Left lobe of liver (tissue), 2 donors: ENCODE data around the gene FAM228B. TPM values are rescaled to one million over a fixed set of nuclear protein-coding genes. Genes with fewer than 3 reads are reported as not detected.

Source experiments
- ATAC-seq: fragments of 200-7000 bp; cut with Tn5 transposase; one replicate; pipeline ENCODE4 v1.9.1; 2020; ENCODE audit warnings: mild to moderate bottlenecking, moderate library complexity
- DNase-seq: peaks from one replicate; pipeline ENCODE4 v3.0.0-alpha.2; 2020; ENCODE audit warnings: low spot score
- total RNA-seq: library from RNA; stranded (reverse); gene quantifications from one replicate; pipeline ENCODE4 v1.2.1, GENCODE V29; 2021
- donor health status: DM: no; HTN: no; CAD: no; lungs with moderate emphysema.
- donor health status: DM: no; HTN: yes; CAD: no.

Gene FAM228B
- total RNA-seq, 1 donor from 2014 or later = 2.6 TPM

GRCh38 chr2:24200799-24201198 lies 77.5 kb downstream of the FAM228B start:
- no peak for ATAC-seq
- no peak for DNase-seq

GRCh38 chr2:24203029-24203786 lies 79.9 kb downstream of the FAM228B start:
- ATAC-seq (no peak), DNase-seq (no peak)

- ATAC-seq = no peak
Measured at GRCh38 chr2:24203787-24204150, 80.5 kb downstream of the FAM228B start.

DNA sequence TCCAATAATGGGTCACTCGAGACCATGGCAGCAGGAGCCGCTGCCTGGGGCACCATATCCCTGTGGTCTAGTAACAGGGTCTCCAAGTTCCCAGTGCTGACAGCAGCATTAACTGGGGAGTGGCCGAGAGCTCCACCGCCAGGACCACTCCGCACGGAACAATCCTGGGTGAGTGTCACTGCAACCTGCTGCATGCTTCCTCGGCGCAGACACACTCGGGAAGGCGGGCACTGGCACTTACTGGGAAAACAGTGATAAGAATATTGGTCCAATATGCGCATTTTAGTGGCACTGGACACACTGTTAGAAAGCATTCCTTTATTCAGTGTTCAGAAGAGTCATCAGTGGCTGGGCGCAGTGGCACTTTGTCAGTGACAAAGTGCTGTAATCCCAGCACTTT lies 81.2 kb downstream of the FAM228B start:
- ATAC-seq = no peak
- no peak for DNase-seq

More at GRCh38 chr2:24203787-24204150, 80.5 kb downstream of the FAM228B start:
- no peak for DNase-seq

DNA sequence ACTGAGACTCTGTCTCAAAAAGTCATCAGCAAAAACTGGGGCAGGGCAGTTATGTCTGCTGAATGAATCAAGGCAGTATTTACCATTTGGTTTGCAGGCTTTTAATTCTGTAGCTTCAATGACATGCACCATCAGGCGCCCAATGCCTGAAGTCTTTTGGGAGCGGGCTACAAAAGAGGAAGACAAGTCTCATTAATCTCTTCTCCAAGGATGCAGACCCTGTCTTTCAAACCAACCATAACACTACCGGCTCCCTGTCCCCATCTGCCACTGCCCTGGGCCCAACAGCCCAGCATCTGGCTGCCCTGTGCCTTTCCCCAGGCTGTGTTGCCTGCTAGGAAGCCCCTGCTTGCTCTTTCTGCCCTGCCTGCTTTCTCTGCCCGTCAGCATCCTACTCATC lies 81.9 kb downstream of the FAM228B start:
- ATAC-seq = no peak
- no peak for DNase-seq

- DNase-seq (no peak), ATAC-seq (no peak)
Measured at GRCh38 chr2:24206242-24206641, 83.0 kb downstream of the FAM228B start.

- no peak for ATAC-seq
- DNase-seq = no peak
Measured at GRCh38 chr2:24206714-24207113, 83.4 kb downstream of the FAM228B start.

- no peak for DNase-seq
- ATAC-seq = no peak
Measured at GRCh38 chr2:24207359-24207758, 84.1 kb downstream of the FAM228B start.

GRCh38 chr2:24208490-24208889 lies 85.2 kb downstream of the FAM228B start:
- DNase-seq (no peak), ATAC-seq (no peak)

DNA sequence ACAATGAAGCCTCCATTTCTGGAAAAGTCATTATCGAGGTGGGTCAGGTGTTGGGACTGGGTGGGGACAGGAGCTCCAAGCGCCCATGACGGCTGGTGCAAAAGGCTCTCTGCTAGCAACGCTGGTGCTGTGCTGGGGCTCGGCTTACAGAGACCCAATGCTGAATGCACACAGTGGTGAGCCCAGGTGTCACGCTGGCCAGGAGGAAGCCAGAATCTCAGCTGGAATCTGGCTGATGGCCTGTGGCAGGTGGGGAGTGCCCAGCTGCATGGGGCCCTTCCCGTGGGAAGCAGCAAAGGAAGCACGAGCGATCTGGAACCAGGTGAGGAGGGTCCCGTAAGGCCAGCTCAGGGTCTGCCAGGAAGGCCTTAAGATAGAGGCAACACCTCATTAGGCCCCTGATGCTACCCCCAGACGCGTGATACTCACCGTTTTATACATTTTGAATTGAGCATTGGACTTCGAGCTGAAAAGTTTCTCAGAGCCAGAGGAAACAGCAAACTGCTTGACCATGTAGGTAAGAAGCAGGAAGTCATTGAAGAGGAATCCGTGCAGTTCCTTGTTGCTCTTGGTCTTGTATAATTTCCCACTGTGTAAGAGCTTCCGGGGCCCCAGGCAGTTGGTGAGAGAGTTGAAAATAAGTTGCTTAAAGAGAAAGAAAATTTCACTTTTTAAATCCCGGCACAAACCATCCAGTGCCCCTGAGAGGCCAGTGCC lies 86.3 kb downstream of the FAM228B start:
- ATAC-seq (no peak), DNase-seq (no peak)

DNA sequence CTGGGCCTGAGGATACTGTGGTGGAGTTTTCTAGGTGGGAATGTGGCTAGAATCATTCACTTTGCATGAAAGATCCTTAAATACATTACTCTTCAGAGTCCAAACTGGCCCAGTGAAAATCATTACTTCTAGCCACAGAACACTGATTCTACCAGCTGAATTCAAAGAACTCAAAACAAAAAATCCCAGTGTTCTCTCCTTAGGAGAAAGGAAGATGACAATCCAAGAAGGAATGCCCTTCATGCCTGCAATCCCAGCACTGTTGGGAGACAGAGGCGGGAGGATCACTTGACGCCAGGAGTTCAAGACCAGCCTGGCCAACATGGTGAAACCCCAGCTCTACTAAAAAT lies 86.8 kb downstream of the FAM228B start:
- ATAC-seq = no peak
- DNase-seq = no peak

DNA sequence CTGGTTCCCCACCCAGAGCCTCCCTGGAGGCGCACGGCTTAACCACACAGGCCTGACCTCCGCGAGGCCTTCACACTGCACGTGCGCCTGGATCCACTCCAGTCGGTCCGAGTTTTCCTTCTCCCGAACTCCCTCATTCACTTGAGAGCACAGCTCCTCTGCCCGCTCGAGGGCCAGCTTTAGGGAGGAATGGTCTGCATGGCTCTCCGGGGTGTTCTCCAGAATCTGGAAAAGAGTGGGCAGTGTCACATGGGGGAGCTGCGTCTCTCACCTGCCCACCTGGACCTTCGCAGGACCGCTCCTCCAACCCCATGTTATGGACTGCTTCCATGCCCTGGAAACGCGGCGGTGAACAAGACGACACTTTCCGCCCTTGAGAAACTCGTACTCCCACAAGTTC lies 87.5 kb downstream of the FAM228B start:
- ATAC-seq (no peak), DNase-seq (no peak)

- no peak for DNase-seq
- no peak for ATAC-seq
Measured at GRCh38 chr2:24211408-24211807, 88.1 kb downstream of the FAM228B start.

DNA sequence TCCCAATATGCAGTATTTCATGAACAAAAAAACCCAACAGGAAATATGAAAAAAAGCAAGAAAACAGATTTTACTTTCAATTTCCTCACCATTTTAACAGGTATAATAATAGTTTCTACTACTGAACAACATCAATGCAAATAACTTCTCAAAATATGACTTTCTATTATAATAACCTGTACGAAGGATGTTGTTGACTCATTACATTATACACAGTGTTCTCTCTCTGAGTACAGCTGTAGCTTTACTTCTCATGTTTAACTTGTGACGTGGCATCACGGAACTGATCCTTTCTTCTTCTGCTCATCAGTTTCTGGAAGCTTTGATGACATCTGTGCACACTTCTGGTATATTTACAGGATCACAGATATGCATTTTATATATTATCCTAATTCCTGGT lies 91.6 kb downstream of the FAM228B start:
- ATAC-seq = no peak
- DNase-seq = no peak

Other genes starting within 250 kb of the FAM228B start
- gene ATAD2B, start 196.3 kb upstream of the FAM228B start, total RNA-seq = 11.1 TPM
- gene UBXN2A, start 183.0 kb upstream of the FAM228B start, total RNA-seq = 6.1 TPM
- gene MFSD2B, start 113.4 kb upstream of the FAM228B start, total RNA-seq = not detected
- 6.8 TPM for gene WDCP, start 76.1 kb upstream of the FAM228B start, total RNA-seq
- gene FKBP1B, start 73.7 kb upstream of the FAM228B start, total RNA-seq = 9.5 TPM
- 28.1 TPM for gene SF3B6, start 47.1 kb upstream of the FAM228B start, total RNA-seq
- gene TP53I3, start 38.6 kb upstream of the FAM228B start, total RNA-seq = 8.0 TPM
- gene PFN4, start 135 bp upstream of the FAM228B start, total RNA-seq = 0.45 TPM
- gene FAM228A, start 51.6 kb downstream of the FAM228B start, total RNA-seq = 0.20 TPM
- 21.7 TPM for gene ITSN2, start 237.1 kb downstream of the FAM228B start, total RNA-seq